HG03354 (cell line): ENCODE results near the gene MYLK.

Experiments used
- ATAC-seq: cut with Tn5 transposase; IDR thresholded peaks from one replicate; pipeline ENCODE4 v1.9.1; 2021; ENCODE audit warnings: mild to moderate bottlenecking; ENCODE audit not compliant: unreplicated experiment, poor library complexity, severe bottlenecking

Gene MYLK

GRCh38 chr3:123781571-123782275, 102.4 kb downstream of the MYLK start:
- no peak for ATAC-seq

GRCh38 chr3:123781138-123781537, 103.0 kb downstream of the MYLK start:
- no peak for ATAC-seq

GRCh38 chr3:123780656-123781055, 103.5 kb downstream of the MYLK start:
- ATAC-seq, result no peak

- no peak for ATAC-seq
These were observed 104.4 kb downstream of the MYLK start for GRCh38 chr3:123779655-123780231.

- no peak for ATAC-seq
These were observed 105.0 kb downstream of the MYLK start for GRCh38 chr3:123778991-123779622.

DNA sequence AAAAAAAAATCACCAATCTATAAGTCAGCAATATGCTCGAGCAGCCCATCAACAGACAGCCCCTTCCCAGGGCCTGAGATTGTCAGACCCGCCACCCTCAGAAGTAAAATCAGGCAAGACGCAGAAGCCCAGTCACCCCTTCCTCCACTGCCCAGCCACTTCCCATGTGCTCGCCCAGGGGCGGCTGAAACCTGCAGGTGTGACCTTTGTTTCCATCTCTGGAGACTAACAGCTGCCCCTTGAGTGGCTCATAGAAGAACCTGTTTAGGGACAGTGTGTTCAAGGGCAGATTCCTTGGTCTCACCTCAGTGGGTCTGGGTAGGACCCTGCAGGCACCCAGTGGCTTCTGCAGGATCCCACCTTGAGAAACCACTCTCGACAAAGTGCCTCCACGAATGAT, 105.6 kb downstream of the MYLK start:
- ATAC-seq, result no peak

- ATAC-seq, result no peak
These were observed 107.9 kb downstream of the MYLK start for GRCh38 chr3:123776071-123776782.

GRCh38 chr3:123774474-123774873, 109.7 kb downstream of the MYLK start:
- ATAC-seq, result no peak

DNA sequence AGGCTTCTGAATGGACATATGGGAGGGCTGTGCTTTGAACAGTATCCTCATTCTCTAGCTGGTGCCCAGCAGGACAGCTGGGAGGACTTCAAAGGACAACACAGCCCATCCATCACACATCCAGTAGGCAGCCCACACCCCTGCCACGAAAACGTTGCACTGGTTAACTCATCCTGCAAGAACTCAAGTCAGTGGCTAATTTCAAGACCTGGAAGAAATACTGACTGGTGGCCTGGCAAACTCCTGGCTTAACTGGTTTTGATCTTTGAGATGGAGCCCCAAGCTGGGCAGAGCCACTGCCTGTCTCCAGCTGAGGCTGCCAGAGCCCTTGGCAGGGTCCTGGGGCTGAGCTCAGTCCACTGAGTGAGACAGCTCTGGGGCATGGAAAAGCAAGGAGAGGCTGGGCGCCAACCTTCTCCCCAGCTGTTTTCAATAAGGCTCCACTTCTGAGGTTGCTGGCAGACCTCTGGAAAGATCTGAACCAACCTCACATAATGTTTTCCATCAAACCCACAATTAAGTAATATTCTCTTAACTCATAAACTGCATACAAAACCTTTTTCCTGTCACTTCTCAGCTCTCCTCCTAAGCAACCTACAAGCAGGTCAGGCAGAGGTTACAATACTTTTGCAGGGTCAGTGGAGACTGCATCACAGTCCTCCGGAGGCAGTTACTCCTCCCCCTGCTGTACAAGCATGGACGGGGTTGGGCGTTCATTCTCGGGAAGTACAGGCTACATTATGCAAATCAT, 110.3 kb downstream of the MYLK start:
- no peak for ATAC-seq

- no peak for ATAC-seq
These were observed 114.8 kb downstream of the MYLK start for GRCh38 chr3:123769356-123769743.

DNA sequence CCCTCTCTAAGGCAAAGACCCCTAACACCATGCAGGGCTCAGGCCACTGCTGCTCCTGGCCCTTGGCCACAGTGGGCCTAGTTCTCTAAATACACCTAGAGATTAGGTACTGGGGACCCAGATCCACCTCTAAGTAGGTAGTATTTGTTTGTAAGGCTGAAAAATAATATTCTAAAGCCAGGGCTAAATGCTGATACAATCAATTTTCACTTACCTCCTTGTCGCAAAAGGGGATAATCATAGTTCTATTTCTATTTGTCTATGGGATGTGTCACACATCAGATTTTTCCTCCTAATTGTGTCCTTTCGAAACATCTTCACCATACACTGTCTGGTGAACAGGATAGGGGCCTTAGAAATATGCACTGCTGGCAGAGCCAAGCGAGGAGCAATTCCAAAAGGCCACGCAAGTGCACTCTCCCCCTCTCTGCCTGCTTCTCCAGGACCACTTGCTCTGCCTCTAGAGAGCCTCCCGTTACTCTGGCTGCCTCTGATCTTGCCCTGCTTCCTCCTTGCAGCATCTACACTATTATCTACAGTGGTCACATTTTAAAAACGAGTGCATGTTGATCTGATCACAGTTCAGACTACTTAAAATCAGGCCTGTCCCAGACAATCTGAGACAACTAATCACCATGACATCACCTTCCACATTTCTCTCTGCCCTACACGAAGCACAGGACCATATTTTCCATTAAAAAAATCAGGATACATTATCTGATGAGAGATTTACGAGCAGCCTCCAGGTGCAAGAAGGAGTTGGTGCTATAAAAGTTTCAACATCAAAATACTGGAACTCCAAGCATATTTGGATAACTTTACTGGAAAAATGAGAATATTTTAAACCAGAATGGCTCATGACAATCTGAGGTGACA, 115.4 kb downstream of the MYLK start:
- no peak for ATAC-seq

GRCh38 chr3:123767564-123768292, 116.4 kb downstream of the MYLK start:
- no peak for ATAC-seq

GRCh38 chr3:123767009-123767372, 117.1 kb downstream of the MYLK start:
- ATAC-seq, result no peak

- ATAC-seq, result no peak
These were observed 117.7 kb downstream of the MYLK start for GRCh38 chr3:123766193-123767008.

- no peak for ATAC-seq
These were observed 118.5 kb downstream of the MYLK start for GRCh38 chr3:123765475-123766128.

DNA sequence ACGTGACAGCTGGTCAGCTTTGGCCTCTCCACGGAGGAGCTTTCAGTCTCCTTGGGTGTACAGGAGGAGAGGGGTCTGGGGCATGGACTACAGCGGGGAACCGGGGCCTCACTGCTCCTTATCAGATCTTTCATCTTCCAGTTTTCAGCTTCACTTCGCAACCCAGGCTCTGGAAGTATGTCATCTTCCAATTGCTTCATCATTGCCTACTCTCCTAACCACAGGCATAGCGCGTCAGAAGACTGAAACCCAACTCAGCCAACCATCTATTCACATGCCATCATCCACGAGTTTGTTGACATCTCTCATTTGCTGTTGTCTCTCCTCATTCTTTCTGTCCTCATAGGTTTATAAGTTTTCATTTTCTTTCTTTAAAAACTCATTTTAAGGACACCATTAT, 119.5 kb downstream of the MYLK start:
- no peak for ATAC-seq

DNA sequence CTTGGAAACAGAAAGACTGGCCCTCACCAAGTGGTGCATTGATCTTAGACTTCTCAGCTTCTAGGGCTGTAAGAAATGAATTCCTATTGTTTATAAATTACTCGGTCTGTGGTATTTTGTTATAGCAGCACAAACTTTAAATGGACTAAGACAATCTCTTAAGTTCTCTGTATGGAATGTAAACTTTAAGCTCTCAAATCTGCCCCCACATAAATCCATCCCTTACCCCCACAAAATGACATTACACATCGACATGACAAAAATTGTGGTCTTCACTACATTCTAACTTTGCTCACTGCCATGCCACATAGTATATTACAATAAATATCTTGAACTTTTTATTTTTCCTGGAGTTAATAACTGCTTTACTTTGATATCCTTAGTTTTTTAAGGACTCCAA, 121.3 kb downstream of the MYLK start:
- no peak for ATAC-seq
